NAMALWA (cell line): Measurements from ENCODE around the gene PLD1.
"Not testable (repeated sequence)": the region's sequence is repeated elsewhere in the genome, so short reads cannot be mapped to it uniquely, and the experiment has no call there.

ENCODE experiments used
- DNase-seq: peaks from one replicate; pipeline ENCODE4 v3.0.0-alpha.2; 2015; ENCODE audit warnings: low spot score

The PLD1 gene

DNA sequence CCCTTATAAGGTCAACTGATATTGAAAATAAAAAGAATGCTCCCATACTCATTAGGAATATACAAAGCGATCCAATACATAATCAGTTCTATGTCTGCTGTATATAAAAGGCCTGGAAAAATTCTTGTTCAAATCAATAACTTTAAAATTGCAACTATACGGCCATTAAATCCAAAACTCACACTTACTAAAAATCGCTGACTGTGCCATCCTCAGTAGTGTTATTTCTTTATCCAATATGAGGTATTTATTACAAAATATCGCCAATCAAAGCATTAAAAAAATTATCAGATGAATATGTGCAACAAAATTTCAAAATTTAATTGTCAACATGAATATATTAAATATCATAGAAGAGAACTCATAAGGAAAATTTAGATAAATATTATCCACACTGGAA is 146.5 kb downstream of the PLD1 start:
- DNase-seq: no peak

DNA sequence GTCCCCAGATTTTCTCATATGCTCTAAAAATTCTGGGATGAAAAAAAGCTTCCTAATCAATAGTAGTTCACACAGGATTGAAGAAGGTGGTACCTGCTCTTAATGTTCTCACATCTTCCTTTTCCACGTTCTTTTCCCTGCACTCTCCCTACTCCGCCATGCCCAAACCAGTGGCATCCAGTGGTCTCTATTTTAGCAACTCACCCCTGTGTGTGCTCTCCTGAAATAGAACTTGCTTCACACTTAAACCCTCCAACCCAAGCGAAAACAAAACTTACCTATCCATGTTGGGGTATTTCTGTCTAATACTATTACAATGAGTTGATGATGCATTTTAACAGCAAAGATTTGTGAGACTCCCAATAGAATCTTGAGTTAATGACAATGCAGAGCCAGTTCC is 148.8 kb downstream of the PLD1 start:
- DNase-seq: no peak

DNA sequence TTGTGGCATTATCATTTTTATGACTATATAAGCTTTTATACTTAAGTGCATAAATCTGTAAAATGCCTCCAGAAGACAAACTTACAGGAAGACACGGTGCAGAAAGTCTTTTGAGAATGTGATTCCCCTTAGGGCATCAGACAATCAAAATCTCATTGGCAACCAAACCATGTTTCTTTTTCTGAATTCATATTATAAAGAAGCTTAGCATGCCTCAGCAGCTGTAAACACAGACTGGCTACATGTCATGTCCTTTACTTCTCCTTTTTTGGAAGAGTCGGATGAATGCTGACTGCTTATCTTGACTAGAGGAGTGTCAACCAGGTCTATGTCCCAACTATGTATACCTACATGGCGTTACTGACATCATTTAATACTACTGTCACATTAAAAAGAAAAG is 150.1 kb downstream of the PLD1 start:
- peak; percentile 5 for DNase-seq

DNA sequence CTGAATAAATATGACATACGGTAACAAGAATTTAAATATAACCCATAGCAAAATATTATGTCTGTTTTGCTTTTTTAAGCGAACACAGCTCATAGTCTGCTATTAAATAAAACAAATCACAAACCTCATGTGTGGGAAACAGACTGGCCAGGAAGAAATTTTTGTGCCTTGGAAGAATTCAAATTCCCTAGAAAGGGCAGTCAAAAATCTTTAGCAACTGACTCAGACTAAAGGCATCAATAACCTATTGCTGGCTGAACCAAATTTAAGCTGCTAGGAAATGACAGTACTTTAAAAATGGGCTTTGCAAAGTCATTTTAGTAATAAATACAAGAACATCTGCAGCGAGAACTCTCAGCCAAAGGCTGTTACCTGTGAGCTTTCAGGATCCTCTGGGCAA is 151.4 kb downstream of the PLD1 start:
- no peak for DNase-seq

DNA sequence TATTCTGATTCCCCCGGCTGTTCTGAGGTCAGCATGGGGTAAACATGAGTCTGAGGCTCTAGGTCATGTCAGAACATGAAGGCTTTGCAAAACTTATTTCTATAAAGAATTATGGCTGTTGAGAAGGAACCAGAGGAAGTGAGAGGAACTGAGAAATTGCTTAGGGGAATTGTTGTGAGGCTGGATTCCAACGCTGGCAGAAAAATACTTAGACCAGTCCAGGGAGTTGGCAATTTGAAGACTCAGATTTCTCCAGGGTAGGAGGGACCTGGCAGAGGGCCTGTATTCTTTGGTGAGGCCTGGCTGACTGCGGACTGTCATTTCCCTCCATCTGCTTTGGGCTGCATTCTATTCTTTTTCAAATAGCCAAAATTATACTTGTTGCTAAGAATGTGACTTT is 155.5 kb downstream of the PLD1 start:
- no peak for DNase-seq

DNA sequence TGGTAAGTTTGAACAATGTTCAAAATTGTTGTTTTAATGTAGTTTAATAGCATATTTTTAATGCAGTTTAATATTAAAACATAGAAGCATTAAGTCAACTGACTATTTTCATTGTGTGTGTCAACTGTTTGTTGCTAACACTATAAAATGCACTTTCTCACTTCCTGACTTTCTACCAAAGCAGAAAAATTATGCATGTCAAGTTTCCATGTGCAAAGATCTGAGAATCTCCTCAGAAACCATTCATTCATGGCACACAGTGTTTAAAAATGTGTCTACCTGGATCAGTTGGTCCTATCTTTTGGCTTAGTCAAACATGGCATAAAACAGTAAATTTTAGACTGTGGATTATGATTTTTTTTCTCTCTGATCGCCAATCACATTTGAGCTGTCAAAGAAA is 156.0 kb downstream of the PLD1 start:
- DNase-seq: no peak

DNA sequence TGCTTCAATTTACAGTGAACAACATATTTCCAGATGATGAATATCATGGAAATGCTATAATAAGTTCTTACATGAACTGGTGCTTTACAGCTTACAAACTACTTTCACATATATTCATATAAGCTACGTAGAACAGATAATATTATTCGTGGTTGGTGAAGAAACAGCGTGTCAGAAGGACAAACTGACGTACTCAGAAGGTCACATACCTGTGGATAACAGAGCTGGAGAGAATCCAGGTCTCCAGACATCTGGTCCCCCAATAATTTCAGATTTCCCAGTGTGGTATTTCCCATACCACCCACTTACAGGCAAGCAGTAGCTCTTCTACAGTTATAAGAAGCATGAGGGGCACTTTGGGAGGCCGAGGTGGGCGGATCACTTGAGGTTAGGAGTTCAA is 156.6 kb downstream of the PLD1 start:
- DNase-seq: no peak

DNA sequence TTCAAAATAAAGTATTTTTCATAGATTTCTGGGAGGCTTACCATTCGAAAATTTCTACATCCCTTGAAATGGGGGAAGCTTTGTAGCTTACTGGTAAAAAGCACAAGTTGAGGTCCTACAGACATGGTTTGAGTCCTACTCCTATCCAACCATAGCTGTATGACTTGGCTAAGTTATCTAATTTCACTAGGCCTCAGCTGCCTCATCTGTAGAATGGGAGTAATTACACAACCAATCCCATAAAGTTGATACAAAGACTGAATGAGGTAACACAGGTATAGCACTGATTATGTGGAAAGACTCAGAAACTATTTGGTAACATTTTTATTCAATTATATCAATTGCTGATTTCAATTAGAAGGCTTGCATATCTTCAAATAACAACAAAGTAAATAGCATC is 157.4 kb downstream of the PLD1 start:
- DNase-seq: no peak

DNA sequence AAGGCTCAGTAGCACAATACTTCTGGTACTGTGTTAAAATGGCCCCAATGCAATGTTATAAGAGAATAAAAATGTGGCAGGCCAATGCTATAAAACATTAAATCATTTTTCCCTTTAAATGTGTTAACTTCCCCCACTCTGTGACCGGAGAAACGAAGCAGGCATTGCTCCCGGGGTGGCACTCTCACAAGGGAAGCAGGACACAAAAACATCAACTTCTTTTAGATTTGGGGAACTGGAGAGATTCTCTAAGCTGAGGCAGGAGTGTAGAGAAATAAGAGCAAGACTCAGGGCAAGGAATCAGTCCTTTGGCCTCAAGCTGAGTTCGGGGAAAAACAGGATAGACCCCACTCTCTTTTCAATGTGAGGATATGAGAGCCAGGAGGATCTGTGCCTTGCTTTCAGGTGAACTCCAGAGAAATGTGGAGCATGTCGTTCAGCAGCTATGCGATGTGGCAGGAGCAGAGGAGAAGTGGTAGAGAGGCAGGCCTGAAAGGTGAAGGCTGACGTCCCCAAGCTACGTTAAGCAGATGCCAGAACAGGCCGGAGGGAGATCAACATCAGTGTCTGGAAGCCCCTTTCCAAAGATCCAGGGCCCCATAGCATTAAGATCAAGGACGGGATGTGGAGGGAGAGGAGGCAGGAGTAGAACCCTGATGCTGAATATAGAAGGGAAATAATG is 160.2 kb downstream of the PLD1 start:
- DNase-seq: no peak

DNA sequence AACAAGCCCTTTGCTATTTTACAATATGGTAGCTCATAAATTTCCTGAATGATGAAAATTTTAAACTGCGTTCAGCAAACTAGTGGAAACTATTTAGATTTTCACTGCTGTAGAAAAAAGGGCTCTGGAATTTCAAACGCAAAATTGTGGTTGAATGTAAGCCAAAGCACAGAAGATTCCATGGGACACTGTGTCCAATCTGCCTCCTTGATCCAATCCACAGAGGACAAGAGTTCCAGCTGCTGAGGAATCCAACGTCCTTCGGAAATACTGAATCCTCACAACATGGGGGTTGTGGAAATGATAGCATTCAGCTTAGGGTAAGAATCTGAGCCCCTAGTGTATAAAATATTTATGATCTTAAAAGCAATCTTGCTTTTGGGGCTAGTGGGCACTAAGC is 161.0 kb downstream of the PLD1 start:
- DNase-seq: no peak

DNA sequence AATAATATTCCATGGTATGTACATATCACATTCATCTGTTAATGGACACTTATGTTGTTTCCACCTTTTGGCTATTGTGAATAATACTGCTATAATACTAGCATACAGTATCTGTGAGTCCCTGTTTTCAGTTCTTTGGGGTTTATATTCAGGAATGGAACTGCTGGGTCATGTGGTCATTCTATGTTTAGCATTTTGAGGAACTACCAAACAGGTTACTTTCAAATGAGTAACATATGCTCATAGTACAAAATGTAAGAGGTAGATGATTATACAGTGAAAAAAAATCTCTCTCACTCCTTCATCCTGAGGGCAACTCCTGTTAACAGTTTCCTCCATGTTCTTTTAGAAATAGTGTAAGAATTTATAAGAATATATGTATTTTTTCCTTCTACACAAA is 162.2 kb downstream of the PLD1 start:
- no peak for DNase-seq

DNA sequence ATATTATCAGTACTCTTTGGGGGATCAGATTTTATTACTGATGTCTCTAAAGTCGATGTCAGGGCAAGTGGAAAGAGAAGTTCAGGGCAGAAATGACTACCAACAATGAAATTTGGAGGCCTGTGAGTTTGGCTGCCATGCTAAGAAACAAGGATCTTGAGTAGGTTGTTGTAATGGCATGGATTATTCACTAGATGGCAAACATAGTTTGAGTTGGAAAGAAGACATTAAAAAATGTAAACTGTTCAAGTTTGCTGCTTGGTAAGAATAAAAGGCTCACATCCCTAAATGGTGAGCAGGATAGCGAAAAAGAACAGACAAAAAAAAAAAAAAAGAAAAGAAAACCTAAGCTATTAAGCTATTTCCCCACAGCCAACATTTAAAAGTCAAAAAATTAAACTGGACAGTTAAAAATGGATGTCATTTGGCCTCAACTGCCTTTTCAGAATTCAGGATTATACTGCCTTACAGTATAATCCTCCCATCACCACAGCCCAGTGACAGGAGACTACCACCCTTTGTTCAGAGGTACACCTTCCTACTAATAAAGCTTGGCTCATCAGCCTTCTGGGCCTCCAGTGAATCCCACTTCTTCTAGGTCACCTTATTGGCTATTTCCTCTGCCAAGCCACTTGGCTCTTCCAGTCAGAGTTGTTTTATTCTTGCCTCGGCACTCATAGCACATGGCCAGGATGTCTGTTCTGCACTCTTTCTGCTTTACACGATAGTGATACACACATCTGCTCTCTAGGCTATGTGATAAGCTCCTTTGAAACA is 163.7 kb downstream of the PLD1 start:
- peak; percentile 70 for DNase-seq

DNA sequence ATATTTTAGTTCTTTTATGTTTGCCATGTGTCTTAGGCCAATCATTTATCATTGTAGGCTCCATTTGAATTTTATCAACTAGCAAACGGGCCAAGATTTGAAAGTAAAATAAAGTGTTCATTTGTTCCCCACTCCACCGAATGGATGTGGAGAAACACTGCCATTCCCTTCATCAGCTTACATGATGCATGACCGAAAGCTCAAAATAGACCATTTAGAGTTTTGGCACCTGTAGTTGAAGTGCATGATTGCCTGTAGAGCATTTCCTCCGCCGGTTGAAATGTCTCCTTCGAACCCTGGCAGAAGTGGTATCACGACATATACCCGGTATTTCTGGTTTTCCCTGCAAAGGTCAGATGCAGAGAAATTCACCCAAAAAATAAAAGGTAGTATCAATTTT is 165.6 kb downstream of the PLD1 start:
- DNase-seq: no peak

DNA sequence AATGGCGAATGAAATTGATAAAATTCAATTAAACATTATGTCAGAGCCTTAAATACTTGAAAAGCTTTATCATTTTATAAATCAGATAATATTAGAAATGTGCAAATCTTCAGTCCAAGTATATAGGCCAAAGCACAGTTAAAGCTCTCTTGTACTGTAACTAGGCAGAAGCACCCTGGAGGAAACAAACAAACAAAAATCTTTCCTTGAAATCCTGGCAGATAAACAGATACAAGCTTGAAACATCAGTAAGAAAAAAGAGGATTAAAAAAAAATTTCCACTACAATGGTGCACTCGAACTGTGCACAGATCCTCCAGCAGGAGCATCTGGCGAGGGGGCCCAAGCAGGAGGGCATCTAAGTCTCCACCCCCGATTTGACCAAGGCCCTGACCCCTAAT is 166.6 kb downstream of the PLD1 start:
- no peak for DNase-seq

DNA sequence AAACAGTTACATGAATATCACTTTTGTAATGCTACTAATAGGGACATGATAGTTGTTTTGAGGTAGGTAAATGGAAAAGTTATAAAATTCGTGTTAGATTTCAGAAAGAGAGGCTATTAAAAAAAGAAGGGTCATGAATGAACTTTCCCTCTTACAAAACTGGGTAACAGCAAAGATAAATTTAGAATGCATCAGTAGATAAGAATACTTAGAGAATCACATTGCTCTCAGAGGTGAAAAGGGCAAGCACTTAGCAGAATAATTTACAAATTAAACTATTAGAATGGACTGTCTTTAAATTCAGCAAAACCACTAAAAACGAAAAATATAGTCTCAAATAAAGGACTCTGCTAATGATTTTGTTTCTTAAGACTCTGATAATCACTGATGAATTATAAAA is 167.2 kb downstream of the PLD1 start:
- DNase-seq: no peak

DNA sequence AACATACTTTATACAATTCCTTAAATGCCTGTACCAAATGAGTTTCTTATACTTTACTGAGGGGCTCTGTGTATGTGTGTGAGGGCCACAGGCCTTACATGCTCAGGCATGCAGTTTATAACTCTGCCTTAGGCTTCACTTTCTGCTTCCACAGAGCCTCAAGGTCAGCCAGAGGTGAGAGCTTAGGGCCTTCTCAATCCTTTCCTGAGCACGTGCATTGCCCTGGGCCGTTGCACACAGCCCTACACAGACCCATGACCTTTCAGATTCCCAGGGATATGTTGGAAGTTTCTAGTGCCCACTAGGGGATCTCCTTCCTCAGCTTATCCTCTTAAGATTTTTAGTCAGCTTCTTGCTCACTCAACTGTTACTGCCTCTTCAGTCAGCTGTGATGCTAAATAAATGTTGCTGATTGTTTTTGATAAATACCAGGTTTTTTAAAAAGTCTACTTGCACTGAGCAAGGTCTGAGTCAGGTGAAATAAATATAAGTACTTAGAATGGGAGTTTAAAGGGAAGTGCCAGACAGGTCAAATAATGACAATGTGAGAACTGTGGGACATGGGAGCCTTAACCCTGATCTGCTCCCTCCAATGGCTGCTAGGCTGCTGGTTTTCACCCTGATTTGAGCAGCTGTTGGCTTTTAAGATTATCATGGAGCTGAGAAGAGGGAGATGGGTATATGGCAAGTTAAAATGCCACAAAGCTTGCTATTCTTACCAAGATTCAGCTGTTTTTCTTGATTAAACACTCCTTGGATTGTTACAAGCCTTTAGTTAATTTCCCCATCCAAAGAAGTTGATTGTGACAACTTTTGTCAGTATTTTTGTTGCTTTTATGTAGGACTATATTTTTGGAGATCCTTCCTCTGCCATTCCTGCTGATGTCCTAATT is 169.5 kb downstream of the PLD1 start:
- no peak for DNase-seq

DNA sequence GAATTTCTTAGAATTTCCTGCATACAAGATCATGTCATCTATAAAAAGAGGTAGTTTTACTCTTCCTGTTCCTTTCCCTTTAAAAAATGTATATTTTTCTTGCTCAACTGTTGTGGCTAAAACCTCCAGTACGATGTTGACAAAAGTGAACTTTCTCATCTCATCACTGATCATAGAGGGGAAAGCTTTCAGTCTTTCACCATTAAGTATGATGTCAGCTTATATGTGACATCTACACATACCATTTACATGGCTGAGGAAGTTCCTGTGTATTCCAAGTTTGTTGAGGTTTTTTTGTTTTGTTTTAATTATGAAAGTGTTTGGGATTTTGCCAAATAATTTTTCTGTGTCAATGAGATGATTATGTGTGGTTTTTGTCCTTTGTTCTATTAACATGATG is 173.6 kb downstream of the PLD1 start:
- no peak for DNase-seq

DNA sequence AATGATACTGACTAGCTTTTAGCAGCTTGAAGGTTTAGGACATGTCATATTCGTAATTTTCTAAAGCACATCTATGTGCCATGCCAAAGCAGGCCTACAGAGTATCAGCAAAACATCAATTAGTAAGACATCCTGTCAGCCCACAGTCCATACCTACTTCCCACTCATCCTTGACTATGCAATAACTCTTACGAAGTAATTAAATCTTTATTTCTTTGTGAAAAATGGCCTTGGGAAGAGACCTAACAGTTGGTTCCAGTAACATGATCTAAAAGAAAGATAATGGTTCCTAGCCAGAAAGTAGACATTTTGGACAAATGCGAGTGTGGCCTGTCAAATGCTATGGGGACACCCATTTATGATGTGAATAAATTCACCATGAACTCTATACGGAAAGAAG is 177.5 kb downstream of the PLD1 start:
- no peak for DNase-seq

DNA sequence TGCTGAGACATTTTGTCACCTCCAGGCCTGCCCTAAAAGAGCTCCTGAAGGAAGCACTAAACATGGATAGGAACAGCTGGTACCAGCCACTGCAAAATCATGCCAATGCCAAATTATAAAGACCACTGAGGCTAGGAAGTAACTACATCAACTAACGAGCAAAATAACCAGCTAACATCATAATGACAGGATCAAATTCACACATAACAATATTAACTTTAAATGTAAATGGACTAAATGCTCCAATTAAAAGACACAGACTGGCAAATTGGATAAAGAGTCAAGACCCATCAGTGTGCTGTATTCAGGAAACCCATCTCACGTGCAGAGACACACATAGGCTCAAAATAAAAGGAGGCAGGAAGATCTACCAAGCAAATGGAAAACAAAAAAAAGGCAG is 183.5 kb downstream of the PLD1 start:
- not testable (repeated sequence) for DNase-seq

DNA sequence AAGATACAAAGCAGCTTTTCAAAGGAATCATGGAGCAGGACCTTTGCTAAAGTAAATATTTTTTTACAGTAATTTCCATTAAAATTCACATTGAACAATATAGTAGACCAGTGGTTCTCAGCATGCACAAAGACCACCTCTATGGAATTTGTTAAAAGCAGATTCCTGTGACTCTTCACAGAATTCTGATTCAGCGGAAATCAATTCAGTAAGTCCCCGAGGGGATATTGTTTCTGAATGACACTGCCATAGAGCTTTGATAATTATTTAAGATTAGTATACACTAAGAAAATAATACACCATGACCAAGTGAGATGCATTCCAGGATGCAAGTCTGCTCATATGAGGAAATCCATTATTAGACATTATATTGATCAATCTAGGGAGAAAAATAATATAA is 188.2 kb downstream of the PLD1 start:
- no peak for DNase-seq

DNA sequence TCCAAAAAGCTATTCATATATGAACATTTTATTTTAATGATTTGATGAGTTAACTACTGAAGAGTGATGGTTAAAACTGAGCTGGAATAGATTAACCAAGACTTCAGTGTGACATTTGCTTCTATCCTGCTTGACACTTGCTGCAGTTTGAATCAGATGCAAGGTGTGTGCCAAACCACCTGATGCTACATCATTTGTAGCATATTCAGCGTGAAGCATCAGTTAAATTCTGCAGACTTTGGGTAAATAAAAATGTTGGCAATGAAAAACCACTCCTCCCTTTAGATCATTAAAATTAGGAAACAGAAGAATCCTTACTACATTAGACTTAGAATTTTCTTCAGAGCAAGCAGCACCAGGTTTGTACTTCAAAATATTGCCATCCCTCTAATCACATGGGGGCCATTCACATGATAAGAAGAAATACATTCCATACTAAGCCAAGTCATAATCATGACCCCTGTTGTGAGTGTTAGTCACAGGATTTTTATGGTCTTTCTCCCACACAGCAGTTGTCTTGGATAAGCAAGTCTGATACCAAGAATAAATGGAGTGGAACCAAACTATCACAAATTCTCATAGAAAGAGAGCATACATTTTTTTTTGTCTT is 189.4 kb downstream of the PLD1 start:
- DNase-seq: no peak

DNA sequence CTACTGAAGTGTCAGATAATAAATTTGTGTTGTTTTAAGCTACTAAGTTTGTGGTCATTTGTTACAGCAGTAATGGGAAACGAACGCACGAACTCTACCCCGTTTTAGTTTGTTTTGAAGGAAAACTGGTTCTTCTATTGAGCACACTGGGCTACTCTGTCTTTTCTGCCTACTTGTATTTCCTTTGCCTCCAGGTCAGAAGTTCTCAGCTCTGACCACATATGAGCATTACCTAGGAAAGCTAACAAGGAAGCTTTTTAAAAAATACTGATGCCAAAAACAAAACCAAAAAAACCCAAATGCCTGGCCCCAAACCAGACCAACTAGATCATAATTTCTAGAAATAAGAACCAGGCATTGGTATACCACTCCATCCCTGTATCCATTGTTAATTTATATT is 193.5 kb downstream of the PLD1 start:
- no peak for DNase-seq

DNA sequence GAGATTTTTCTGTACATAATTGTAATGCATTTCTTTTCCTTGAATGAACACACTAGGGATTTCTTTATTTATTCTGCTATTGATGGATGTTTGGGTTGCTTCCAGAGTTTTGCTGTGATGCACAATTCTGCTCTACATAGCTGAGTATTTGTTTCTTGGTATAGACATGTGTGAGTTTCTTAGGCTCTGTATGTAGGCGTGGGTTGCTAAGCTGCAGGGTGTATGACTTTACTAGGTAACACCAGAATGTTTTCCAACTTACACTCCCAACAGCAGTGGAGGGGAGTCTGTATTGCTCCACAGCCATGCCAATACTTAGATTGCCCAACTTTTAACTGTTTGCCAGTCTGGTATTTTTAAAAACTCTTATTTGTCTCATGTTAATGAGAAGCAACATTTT is 194.6 kb downstream of the PLD1 start:
- DNase-seq: no peak
